Endothelial cell of hepatic sinusoid (primary cell): ENCODE results near the gene ING1.
"Not testable (repeated sequence)": the region's sequence is repeated elsewhere in the genome, so short reads cannot be mapped to it uniquely, and the experiment has no call there.

Source experiments
- in situ Hi-C: cut with HindIII; loops from 2 replicates; pipeline ENCODE4 v1.10.0; 2017; ENCODE audit warnings: low sequenced_read_pairs

The ING1 gene, protein sequence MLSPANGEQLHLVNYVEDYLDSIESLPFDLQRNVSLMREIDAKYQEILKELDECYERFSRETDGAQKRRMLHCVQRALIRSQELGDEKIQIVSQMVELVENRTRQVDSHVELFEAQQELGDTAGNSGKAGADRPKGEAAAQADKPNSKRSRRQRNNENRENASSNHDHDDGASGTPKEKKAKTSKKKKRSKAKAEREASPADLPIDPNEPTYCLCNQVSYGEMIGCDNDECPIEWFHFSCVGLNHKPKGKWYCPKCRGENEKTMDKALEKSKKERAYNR

DNA sequence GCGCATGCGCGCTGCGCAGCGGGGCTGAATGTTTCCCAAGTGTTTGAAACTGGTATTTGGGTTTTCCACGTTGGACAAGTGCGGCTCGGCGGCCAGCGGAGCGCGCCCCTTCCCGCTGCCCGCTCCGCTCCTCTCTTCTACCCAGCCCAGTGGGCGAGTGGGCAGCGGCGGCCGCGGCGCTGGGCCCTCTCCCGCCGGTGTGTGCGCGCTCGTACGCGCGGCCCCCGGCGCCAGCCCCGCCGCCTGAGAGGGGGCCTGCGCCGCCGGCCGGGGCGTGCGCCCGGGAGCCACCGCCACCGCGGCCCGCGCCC lies at the start of gene ING1:
Gene ING1 (plus strand): TSS at position 59 of the 311 bp plus-strand sequence. CDS start 450 bp downstream, outside the sequence.
- in situ Hi-C loops = no loop called here

DNA sequence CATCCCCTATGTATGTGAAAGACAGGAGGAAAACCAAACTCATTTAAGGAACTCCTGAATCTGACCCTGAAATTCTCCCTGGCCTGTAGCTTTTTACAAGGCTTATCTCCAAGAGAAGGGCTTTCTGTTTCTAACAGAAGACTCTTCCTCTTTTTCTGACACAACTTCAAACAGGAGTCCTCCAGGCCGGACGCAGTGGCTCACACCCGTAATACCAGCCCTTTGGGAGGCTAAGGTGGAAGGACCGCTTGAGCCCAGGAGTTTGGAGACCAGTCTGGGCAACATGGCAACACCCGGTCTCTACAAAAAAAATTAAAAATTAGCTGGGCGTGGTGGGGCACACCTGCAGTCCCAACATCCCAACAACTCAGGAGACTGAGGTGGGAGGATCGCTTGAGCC lies 49.5 kb upstream of the ING1 start:
- in situ Hi-C loops = loop anchor here (5.0 kb wide), 1 partner anchor 68 kb away; no protein-coding TSS in a partner anchor

DNA sequence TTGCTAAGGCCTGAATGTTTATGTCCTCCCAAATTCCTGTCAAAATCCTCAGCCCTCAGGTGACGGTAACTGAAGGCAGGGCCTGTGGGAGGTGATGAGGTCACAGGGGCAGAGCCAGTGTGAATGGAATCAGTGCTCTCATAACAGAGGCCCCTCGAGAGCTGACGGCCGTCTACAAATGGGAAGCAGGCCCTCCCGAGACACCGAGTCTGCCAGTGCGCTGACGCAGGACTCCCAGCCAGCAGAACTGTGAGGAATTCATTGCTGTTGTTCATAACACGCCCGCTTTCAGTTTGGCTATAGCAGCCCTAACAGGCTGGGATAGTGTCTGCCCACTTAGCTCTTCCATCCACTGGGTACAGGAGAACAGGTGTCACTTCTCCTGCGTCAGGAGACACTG lies 48.8 kb upstream of the ING1 start:
- in situ Hi-C loops = loop anchor here (5.0 kb wide), 1 partner anchor 68 kb away; no protein-coding TSS in a partner anchor

DNA sequence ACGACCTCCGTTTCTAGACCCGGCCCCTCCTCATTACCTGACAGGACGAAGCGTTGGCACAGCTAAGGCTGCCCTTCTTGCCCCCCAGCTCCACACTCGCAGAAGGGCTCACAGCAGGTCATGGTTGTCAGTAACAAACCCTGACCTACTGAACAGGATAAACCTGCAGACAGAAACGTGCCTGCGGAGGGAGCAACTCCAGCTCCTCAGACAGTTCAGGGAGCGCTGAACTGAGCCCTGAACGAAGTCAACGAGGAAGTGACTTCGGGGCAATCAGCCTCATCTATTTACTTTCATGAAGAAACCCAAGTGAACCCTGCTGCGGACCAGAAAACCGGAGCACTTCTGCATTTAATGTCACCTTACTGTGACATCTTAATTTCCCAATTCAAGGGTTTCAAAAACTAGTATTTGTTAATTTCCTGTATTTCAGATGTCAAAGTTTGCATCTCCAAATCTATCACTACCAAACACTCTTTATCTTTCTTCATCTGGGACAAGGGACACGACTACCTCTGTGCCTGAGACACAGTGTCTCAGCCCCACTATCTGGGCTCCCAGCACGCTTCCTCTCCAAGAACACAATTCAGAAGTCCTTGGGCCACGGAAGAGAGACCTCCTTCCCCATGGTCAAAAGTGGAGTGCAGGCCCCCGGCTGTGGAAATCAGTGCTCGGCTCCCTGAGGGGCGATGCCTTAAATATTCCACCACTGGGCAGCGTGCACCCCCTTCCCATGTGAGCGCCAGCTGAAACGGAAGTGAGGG lies 47.8 kb upstream of the ING1 start:
- in situ Hi-C loops = no loop called here

DNA sequence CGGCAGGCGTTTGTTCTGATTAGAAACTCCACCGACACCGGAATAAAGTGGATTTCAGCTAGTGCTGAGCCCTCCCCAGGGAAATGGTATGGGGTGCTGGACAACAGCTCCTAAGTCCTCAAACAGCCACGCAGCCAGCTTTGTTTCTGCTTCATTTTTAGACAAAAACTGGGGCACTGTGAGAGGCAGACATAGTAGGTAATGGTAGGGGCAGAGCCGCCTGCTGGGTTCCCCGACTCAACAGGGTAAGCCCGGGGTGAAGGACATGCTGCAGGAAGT lies 47.3 kb upstream of the ING1 start:
- in situ Hi-C loops = no loop called here

DNA sequence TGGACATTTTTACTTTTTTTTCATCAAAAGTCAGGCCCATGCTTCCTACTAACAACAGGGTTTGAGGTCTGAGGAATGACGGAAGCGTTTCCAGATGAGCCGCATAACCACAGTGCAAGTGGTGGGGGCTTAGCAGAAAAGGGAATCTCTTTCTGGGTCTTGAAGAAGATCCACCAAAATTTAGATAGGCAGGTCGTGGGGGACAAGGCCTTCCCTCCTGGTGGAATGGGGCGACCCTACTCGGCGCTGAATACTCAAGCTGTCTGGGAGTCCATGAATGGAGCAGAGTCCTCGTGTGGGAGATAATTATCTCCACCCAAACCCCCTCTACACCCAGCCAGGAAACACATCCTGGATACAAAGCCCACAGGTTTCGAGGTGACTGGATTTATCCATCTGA lies 44.5 kb upstream of the ING1 start:
- in situ Hi-C loops = no loop called here

DNA sequence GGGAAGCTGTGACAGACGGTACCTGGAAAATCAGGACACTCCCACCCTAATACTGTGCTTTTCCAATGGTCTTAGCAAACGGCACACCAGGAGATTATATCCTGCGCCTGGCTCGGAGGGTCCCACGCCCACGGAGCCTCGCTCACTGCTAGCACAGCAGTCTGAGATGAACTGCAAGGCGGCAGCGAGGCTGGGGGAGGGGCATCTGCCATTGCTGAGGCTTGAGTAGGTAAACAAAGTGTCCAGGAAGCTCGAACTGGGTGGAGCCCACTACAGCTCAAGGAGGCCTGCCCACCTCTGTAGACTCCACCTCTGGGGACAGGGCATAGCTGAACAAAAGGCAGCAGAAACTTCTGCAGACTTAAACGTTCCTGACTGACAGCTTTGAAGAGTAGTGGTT lies 43.7 kb upstream of the ING1 start:
- in situ Hi-C loops = not testable (repeated sequence)

DNA sequence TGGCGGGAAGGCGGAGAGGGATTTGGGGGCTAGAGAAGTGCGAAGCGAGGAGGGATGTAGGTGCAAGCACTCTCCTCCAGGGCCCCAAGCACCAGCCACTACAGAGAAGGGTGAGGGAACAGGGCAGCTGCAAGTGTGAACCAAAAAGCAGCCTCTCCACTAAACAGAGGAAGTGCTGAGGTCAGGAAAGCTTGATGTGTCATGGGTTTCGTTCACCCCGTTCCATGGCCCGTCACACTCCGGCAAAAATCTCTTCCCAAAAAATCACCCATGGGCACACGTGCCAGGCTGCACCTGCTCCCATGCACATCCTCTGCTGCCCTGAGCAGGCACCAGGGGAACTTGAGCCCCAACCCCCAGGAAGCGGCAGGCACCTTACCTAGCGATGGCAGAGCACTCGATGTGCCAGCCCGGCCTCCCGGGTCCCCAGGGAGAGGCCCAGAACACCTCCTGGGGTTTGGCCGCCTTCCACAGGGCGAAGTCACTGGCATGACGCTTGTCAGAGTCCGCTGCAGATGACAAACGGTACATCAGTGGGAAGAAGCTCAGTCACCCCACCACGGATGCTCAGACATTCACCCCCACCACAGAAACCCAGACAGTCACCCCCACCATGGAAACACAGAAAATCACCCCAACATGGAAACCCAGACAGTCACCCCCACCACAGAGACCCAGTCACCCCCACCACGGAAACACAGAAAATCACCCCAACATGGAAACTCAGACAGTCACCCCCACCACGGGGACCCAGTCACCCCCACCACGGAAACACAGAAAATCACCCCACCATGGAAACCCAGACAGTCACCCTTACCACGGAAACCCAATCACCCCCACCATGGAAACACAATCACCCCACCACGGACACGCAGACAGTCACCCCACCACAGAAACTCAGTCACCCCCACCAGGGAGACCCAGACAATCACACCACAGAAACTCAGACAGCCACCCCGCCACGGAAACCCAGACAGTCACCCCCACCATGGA lies 36.6 kb upstream of the ING1 start:
- in situ Hi-C loops = no loop called here

DNA sequence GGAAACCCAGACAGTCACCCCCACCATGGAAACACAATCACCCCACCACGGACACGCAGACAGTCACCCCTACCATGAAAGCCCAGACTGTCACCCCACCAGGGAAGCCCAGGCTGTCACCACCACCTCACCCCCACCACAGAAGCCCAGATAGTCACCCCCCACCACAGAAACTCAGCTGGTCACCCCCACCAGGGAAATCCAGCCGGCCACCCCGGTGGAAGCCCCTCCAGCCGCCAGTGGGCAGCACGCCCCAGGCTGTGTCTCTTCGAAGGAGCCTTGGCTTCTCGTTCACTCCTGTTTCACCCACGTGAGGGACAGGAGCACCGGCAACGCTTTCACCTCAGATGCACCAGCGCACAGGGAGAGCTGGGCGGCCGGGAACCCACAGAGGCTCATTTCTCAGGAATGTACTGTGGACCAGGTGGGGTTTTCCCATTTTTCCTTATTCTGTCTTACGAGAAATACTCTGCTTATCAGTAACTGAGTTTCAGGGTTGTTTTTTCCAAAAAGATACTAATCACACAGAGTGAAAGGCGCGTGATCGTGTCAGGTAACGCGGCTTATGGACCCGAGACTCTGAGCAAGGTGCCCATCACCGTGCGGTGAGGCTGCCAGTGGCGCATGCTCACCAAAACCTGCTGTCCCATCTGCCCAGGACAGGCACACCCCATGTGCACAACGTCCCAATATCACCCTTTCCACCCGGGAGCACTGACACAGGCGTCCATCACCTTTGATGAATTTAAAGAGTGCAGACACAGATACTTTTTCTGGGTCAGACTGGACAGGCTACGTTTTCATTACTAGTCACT lies 35.6 kb upstream of the ING1 start:
- in situ Hi-C loops = no loop called here

DNA sequence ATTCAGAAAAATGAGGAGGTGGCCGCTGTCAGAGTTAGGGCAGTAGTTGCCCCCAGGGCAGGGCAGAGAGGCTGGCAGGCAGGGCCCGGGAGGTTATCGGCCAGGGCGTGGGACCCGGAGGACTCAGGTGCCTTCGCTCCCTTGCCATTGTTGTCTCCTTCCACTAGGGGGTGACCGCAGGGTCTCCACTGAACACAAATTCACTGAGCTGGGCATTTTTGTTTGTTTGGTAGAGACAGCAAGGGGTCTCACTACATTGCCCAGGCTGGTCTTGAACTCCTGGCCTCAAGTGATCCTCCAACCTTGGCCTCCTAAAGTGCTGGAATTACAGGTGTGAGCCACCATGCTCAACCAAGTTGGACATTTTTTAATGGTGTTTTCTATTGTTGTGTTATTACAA lies 32.6 kb upstream of the ING1 start:
- in situ Hi-C loops = no loop called here

DNA sequence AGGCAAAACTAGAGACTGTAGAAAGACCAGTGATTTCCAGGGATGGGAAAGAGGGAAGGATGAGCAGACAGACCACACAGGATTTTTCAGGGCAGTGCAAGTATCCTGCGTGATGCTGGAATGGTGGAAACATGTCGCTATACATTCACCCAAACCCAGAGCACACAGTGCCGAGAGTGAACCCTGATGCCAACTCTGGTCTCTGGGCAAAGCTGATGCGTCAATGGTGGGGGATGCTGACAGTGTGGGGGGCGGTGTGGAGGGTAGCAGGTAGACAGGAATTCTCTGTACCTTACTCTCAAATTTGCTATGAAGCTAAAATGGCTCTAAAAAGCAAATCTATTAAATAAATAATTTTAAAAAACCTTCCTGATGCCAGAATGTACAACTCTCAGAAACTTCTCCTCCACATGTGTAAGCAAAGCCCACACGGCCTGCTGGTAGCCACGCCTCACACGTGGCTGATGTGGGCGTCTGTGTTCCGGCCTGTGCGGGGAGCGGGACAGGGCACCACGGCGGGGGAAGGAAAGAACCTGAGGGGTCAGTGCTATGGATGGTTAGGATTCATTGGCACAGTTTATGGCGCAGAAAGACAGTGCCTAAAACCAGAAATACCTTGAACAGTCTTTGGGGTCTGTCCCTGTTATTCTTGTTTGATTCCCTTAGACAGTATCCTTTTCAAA lies 31.5 kb upstream of the ING1 start:
- in situ Hi-C loops = no loop called here

DNA sequence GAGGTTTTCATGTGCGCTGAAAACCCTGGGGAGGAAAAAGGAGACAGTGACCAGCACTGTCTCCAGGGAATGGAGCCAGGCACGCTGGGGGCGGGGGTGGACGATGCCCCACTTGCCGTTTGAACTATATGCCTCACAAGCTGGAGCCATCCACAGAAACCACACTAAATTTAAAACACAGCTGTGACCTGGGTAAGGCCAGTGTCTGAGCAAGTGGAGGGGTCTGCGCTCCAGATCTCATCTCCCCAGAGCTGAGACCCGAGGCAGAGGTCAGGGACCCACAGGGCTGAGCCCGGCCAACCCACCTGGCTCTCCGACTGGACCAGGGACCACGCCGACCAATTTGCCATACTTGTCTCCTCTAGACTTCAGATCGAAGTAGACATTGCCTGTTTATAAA lies 30.8 kb upstream of the ING1 start:
- in situ Hi-C loops = no loop called here

DNA sequence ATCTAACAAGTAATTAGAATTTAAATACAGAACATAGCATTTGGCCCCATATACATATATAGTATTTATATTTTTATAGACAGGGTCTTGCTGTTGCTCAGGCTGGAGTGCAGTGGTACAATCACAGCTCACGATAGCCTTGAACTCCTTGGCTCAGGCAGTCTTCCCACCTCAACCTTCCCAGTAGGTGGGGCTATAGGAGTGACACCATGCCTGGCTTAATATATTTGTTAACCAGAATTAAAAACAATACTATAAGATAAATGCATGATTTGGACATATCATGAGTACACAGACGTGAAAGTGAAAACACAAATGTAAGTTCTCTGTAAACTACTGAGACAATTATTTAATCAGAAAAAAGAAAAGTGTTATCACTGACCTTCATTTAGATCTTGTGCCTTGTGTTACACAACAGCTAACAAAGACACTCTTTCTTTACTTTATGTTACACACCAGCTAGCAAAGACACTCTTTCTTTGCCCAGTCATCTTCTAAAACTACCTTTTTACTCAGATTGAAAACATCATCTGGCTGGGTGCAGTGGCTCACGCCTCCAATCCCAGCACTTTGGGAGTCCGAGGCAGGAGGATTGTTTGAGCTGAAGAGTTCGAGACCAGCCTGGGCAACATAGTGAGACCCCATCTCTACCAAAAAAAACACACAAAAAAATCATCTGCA lies 30.2 kb upstream of the ING1 start:
- in situ Hi-C loops = no loop called here

DNA sequence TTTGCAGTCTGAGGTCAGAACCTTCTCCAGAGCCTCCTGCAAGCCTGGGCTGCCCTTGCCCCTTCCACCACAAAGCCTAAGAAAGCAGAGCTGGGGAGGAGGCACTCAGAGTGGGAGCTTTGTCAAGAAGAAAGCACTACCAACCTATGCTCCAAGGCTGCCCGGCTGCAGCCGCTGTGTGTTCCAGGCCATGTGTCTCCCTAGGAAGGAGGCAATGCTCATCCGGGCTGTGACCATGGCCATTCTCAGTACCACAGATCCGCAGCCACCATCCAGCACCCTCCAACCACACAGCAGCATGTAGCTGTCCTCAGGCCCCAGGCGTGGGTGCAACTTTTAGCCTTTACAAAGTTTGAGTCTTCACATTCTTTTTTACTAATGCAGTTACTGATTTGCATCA lies 29.6 kb upstream of the ING1 start:
- in situ Hi-C loops = no loop called here

DNA sequence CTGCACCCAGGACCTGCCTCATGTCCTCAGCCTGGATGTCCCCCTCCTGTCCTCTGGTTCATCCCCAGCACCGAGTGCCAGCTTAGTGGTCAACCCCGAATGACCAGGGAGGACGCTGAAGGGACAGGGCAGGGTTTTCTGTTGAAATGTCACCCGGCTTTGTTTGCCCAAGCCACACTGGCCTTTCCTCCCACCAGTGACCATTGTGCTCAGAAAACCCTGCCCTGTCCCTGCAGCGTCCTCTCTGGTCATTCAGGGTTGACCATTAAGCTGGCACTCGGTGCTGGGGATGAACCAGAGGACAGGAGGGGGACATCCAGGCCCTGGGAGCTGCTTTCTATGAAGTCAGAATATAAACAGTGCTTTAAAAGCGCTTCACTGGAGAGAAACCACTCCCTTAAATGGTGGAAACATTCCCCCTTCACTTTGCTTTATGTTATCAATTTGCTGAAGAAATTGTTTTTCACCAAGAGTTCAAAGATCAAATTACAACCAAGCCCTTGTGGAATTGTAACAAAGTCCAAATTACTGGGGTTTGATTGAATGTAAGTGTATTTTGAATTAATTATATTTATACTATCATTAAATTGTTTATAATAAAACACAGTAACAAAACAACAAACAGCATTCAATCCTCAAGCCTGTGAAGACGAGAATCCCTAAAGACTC lies 29.0 kb upstream of the ING1 start:
- in situ Hi-C loops = no loop called here

DNA sequence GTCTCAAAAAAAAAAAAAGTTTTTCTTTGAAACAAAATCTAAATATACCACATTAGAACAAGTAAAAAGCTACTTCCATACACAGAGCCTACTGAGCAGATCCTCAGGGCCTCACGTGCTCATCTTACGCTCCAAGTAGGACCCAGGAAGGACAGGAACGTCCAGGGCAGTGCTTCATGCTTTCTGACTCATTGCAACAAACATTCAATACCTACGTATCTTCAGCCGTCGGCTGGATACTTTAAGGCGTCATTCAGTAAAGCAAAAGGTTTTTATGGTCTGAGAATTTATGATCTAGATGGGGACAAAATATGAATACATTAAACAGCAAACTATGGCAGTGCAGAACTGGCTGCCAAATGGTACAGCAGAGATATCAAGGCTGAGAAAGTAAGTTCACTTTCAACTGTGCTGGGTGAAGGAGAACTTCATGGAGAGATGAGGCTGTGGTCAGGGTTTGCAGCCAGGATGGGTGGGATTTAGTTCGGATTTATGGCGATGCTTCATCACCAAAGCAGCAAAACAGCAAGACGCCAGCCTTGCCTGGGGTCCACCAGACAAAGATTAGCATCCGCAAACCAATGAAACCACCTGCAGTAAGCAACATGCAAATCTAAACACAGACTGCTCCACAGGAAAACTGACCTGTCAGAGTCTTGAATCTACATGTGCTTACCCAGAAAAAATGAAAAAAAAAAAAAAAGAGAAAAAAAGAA lies 28.0 kb upstream of the ING1 start:
- in situ Hi-C loops = no loop called here

DNA sequence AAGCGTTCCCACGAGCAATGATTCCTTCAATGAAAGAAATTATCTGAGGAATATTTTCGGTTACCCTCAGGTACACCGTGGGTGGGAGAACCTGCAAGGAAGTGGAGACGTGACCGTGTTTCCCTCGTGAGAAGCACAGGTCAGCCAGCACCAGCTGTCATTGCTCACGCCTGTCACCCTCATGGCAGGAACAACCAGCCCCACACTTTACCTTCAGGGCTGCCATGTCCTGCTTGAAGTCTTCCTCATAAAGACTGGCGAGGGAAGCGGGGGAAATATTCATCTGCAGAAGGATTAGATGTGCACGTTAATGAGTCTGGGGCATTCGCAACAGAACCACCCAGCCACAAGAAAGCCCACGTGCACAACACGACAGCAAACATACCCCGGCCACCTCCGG lies 25.8 kb upstream of the ING1 start:
- in situ Hi-C loops = no loop called here

DNA sequence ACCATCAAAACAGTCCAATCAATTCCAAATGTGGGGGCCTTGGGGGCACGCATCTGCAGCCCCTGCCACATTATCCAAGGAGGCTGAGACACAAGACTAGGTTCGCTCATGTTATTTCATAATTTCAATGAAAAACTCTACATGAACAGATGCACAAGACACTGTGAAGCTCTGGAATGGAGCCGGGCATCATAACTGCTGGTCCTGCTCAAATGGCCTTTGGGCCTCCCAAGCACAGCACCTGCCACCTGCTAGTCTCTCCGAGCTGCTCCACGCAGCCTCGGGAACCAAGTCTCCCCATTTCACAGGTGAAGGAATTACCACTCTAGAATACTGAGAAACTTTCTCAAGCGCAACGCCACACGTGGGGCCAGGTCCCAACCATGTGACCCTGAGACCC lies 24.5 kb upstream of the ING1 start:
- in situ Hi-C loops = no loop called here

DNA sequence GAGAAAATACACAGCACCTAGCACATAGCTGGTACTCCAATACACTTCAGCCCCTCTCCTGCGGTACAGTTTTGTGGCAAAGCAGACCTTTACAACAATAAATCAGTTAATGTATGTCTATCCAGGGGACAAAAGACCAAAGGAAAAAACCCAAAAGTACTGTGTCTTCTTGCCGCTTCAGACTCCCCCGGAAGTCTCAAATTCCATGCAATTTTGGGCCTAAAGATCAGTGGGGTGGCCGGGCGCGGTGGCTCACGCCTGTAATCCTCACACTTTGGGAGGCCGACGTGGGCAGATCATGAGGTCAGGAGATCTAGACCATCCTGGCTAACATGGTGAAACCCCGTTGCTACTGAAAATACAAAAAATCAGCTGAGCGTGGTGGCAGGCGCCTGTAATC lies 23.8 kb upstream of the ING1 start:
- in situ Hi-C loops = no loop called here
